ENCODE results near the gene XPC.
"Not testable (repeated sequence)": the region's sequence is repeated elsewhere in the genome, so short reads cannot be mapped to it uniquely, and the experiment has no call there.

Gene XPC

GRCh38 chr3:14126887-14127505, 51.4 kb downstream of the XPC start:
- no peak for FAIRE-seq
- TF ChIP-seq TAF1 (IDR thresholded peaks at IDR 0.05; ENCODE audit: borderline replicate concordance, low read depth, low read length) (no peak), POLR2AphosphoS5 (IDR thresholded peaks at IDR 0.05; ENCODE audit: low read depth, low read length) (no peak), POLR2A (IDR thresholded peaks at IDR 0.05; ENCODE audit: low read depth, low read length) (no peak)

GRCh38 chr3:14126017-14126886, 52.1 kb downstream of the XPC start:
- no peak for FAIRE-seq
- DNase-seq (ENCODE audit: insufficient read length): no peak
- TF ChIP-seq POLR2A (IDR thresholded peaks at IDR 0.05; ENCODE audit: low read depth, low read length) (no peak), POLR2AphosphoS5 (IDR thresholded peaks at IDR 0.05; ENCODE audit: low read depth, low read length) (no peak), TAF1 (IDR thresholded peaks at IDR 0.05; ENCODE audit: borderline replicate concordance, low read depth, low read length) (no peak)

More at GRCh38 chr3:14126887-14127505, 51.4 kb downstream of the XPC start:
- no peak for DNase-seq (ENCODE audit: insufficient read length)

- DNase-seq (ENCODE audit: insufficient read length) (no peak), FAIRE-seq (no peak)
- TF ChIP-seq POLR2A (IDR thresholded peaks at IDR 0.05; ENCODE audit: low read depth, low read length): no peak
- no peak for TF ChIP-seq TAF1 (IDR thresholded peaks at IDR 0.05; ENCODE audit: borderline replicate concordance, low read depth, low read length)
- TF ChIP-seq POLR2AphosphoS5 (IDR thresholded peaks at IDR 0.05; ENCODE audit: low read depth, low read length): no peak
These were observed 53.0 kb downstream of the XPC start for GRCh38 chr3:14125193-14126016.

- peak; percentile 62; the same call in 1 of the 2 replicates for TF ChIP-seq TAF1 (IDR thresholded peaks at IDR 0.05; ENCODE audit: borderline replicate concordance, low read depth, low read length)
- no peak; the same call in 1 of the 2 replicates for TF ChIP-seq POLR2AphosphoS5 (IDR thresholded peaks at IDR 0.05; ENCODE audit: low read depth, low read length)
- FAIRE-seq: peak; percentile 87
- DNase-seq (ENCODE audit: insufficient read length): peak; percentile 98
These were observed 53.7 kb downstream of the XPC start, which contains the start of the genes CHCHD4 and TMEM43 for GRCh38 chr3:14124615-14125192. Gene CHCHD4, minus strand, starts transcription at chr3:14124870. Its CDS starts 194 bp downstream, at chr3:14124676. Gene TMEM43, plus strand, starts transcription at chr3:14125052. Its CDS starts 142 bp downstream, at chr3:14125194.

GRCh38 chr3:14124223-14124614, 54.2 kb downstream of the XPC start:
- FAIRE-seq (peak; percentile 51), DNase-seq (ENCODE audit: insufficient read length) (peak; percentile 64)
- TF ChIP-seq TAF1 (IDR thresholded peaks at IDR 0.05; ENCODE audit: borderline replicate concordance, low read depth, low read length): no peak
- peak; percentile 74 for TF ChIP-seq POLR2A (IDR thresholded peaks at IDR 0.05; ENCODE audit: low read depth, low read length)

GRCh38 chr3:14123308-14124222, 54.8 kb downstream of the XPC start:
- DNase-seq (ENCODE audit: insufficient read length) (no peak), FAIRE-seq (no peak)
- TF ChIP-seq TAF1 (IDR thresholded peaks at IDR 0.05; ENCODE audit: borderline replicate concordance, low read depth, low read length) (no peak), POLR2AphosphoS5 (IDR thresholded peaks at IDR 0.05; ENCODE audit: low read depth, low read length) (peak; percentile 70; the same call in 1 of the 2 replicates)

- no peak for TF ChIP-seq POLR2A (IDR thresholded peaks at IDR 0.05; ENCODE audit: low read depth, low read length)
- no peak for TF ChIP-seq TAF1 (IDR thresholded peaks at IDR 0.05; ENCODE audit: borderline replicate concordance, low read depth, low read length)
- no peak for TF ChIP-seq POLR2AphosphoS5 (IDR thresholded peaks at IDR 0.05; ENCODE audit: low read depth, low read length)
- FAIRE-seq: no peak
- DNase-seq (ENCODE audit: insufficient read length): no peak
These were observed 56.1 kb downstream of the XPC start for GRCh38 chr3:14122301-14122700.

- FAIRE-seq (no peak), DNase-seq (ENCODE audit: insufficient read length) (no peak)
- TF ChIP-seq POLR2AphosphoS5 (IDR thresholded peaks at IDR 0.05; ENCODE audit: low read depth, low read length) (no peak), POLR2A (IDR thresholded peaks at IDR 0.05; ENCODE audit: low read depth, low read length) (no peak), TAF1 (IDR thresholded peaks at IDR 0.05; ENCODE audit: borderline replicate concordance, low read depth, low read length) (no peak)
These were observed 56.5 kb downstream of the XPC start for GRCh38 chr3:14121859-14122258.

GRCh38 chr3:14120921-14121448, 57.4 kb downstream of the XPC start:
- FAIRE-seq; DNase-seq (ENCODE audit: insufficient read length): not testable (repeated sequence)

All from GM12892 (cell line).